HG02678 (cell line): ENCODE measurements around the gene EYA3.

Experiments used
- ATAC-seq: cut with Tn5 transposase; IDR thresholded peaks from one replicate; pipeline ENCODE4 v1.9.1; 2021; ENCODE audit warnings: mild to moderate bottlenecking, moderate library complexity; ENCODE audit not compliant: unreplicated experiment

The EYA3 gene, protein sequence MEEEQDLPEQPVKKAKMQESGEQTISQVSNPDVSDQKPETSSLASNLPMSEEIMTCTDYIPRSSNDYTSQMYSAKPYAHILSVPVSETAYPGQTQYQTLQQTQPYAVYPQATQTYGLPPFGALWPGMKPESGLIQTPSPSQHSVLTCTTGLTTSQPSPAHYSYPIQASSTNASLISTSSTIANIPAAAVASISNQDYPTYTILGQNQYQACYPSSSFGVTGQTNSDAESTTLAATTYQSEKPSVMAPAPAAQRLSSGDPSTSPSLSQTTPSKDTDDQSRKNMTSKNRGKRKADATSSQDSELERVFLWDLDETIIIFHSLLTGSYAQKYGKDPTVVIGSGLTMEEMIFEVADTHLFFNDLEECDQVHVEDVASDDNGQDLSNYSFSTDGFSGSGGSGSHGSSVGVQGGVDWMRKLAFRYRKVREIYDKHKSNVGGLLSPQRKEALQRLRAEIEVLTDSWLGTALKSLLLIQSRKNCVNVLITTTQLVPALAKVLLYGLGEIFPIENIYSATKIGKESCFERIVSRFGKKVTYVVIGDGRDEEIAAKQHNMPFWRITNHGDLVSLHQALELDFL

DNA sequence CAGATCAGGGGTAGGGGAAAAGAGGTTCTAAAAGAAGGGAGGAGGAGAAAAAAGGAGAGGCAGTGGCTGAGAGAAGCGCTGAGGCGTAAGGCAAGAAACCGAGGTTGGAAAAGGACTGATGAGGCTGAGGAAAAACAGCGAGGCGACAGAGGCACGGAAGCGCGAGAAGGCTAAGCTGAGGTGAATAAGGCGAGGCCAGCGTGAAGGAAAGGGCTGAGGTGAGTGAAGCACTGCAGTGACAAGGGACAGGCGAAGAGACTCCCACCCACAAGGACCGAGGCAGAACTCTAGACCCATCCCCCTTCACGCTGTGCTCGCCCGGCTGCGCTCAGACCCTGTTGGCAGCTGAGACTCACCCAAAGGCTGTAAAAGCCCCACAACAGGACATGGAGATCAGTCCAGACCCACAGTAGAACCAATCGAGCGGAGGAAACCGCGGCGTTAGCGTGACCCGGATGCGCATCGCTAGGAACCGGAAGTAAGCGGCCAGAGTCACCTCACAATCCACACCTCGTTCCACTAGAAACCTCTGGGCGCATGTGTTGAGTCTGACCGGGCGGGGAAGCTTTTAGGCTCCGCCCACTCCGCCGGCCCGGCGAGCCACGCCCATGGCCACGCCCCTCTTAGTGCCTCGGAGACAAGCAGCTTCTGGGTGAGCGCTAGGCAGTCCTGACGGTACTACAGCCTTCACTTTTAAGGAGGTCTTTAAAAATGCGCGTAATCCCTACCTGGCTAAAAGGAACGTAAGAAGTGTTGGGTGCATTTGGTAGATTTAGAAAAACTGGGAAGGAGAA lies at the start of gene EYA3:
Gene EYA3 (minus strand): TSS at position 443 of the 794 bp plus-strand sequence. CDS start 30,584 bp downstream, outside the sequence.
- peak; percentile 91 for ATAC-seq

GRCh38 chr1:28136922-28137613 lies 48.7 kb upstream of the EYA3 start:
- ATAC-seq: no peak

- no peak for ATAC-seq
These were observed 47.9 kb upstream of the EYA3 start for GRCh38 chr1:28136169-28136921.

DNA sequence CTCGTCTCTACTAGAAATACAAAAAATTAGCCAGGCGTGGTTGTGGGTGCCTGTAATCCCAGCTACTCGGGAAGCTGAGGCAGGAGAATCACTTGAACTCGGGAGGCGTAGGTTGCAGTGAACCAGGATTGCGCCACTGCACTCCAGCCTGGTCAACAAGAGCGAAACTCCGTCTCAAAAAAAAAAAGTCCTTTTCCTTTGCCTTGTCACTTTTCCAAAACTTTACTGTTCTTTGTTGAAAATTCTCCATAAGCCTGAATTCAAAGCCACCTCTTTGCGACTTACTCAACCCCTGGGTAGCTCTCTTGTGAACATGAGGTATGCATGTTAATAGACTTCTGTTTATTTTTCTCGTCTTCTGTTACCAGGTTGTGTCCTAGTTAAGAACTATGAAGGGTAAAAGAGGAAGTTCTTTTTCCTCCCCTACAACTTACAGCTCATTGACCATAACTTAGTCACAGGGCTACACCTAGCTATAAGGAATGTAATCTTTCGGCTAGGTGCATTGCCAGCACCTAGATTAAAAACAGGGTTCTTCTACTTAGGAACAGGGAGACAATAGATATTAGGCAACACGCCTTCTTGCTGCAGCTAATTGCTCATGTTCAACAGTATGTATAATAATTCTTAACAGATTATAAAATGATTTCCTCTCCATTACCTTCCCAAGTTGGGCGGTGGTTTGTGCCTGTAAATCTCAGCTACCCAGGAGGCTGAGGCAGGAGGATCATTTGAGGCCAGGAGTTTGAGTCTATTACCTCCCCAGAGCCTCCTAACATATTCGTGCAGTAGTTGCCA lies 47.2 kb upstream of the EYA3 start:
- no peak for ATAC-seq

DNA sequence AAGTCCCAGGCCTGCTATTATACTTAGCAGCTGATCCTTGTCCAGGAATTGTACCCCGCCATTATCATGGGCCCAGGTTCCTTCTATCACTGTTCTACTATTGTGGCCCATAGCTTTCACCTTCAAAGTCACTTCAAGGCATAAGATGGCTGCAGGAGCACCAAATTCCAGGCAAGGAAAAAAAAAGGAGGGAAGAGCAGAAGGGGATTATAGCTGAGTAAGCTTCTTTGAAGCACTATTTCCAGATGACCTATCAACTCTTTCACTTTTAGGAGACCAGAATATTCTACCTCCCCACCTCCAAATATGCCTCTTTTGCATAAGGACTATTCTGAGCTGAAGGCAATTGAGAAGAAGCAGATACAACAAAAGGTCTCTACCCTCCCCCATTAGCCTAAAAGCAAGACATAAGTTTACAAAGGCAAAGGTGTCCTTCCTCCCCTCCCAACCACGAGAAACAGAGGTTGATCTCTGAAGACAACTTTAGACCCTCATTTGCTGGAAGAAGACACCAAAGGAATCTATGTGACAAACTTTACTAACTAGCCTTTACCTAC lies 46.3 kb upstream of the EYA3 start:
- ATAC-seq: no peak

- no peak for ATAC-seq
These were observed 44.1 kb upstream of the EYA3 start for GRCh38 chr1:28132171-28133167.

GRCh38 chr1:28130901-28131300 lies 42.5 kb upstream of the EYA3 start:
- no peak for ATAC-seq

DNA sequence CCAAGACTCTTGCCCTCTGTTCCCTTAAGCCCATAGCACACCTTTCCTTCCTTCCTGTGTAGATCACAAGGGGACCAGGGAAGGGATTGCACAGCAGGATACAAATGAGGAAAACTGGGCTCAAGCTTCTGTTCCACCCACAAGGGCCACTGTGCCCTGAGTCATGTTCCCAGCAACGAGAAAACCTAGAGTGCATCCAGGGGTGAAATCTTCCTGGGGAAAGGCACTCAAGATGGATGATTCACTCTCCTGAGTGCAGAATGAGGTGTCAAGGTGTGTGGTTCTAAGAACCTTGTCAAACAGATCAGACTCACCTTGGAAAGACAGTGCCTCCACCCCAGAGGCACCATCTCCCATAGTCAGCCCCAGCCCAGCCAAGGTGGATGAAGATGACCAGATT lies 40.7 kb upstream of the EYA3 start:
- no peak for ATAC-seq

GRCh38 chr1:28127617-28128257 lies 39.3 kb upstream of the EYA3 start:
- ATAC-seq: peak; percentile 70

GRCh38 chr1:28126783-28127490 lies 38.5 kb upstream of the EYA3 start:
- ATAC-seq: no peak

- no peak for ATAC-seq
These were observed 37.8 kb upstream of the EYA3 start for GRCh38 chr1:28126212-28126611.

DNA sequence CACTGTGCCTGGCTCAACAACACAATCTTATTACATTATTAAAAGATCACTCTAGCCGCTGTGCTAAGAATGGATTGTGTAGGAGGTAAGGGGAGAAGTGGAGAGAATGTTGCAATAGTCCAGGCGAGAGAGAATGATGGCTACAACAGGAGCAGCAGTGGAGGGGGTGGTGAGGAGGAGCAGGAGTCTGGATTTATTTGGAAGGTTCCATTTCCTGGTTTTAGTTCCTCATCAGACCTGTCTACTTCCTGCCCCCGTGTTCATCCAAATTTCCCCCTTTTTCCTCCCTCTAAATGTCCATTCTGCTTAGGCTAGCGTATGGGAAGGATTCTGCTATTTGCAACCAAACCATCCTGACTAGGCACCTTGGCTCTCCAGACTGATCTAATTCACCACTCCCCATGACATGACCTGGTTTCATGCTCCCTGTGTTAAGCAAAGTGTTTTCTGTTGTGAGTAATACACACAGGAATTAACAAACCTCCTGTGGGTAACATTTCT lies 35.1 kb upstream of the EYA3 start:
- ATAC-seq: no peak

DNA sequence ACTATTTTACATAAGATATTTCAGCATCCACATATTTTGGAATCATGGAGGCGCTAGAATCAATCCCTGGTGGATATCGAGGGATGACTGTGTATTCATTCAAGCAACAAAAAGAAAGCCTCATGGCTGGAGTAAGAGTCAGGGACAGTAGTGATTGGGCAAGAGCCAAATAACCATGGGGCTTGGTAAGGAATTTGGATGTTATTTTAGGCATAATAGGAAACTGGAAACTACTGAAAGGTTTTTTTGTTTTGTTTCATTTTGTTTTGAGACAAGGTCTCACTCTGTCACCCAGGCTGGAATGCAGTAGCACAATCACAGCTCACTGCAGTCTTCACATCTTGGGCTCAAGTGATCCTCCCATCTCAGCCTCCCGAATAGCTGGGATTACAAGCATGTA lies 33.8 kb upstream of the EYA3 start:
- no peak for ATAC-seq

- no peak for ATAC-seq
These were observed 31.1 kb upstream of the EYA3 start for GRCh38 chr1:28119556-28119955.

GRCh38 chr1:28118640-28119307 lies 30.4 kb upstream of the EYA3 start:
- no peak for ATAC-seq

DNA sequence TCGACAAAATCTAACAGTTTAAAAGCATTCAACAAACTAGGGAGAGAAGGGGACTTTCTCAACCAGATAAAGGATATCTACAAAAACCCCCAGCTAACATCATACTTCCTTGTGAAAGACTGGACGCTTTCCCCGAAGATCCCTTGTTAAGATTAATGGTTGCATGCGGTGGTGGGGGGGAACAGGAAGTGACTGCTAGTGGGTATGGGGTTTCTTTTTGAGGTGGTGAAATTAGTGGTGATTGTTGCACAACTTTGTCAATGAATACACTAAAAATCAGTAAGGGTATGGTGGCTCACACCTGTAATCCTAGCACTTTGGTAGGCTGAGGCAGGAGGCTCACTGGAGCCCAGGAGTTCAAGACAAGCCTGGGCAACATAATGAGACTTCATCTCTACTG lies 26.9 kb upstream of the EYA3 start:
- no peak for ATAC-seq
